ENCODE measurements around the gene SLC25A42.

The SLC25A42 gene

DNA sequence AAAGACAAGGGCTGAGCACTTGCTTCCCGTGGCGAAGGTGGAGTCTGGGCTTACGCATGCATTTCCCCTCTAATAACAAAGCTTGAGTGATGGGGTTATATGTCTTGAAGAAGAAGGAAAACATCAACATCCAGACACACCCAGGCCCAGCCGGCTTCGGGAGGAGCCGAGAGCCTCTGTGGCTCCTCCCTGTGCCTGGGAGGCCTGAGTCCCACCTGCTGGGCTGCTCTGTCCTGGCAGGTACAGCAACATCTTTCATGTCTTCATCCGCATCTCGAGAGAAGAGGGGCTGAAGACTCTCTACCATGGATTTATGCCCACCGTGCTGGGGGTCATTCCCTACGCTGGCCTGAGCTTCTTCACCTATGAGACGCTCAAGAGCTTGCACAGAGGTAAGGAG lies 43.9 kb downstream of the SLC25A42 start:
- Mint-ChIP-seq H3K36me3 (ENCODE audit: low read depth) (peaks cover 11% of the 10 kb centered on the region), H3K4me3 (peak overlapping the region in 1 of 3 experiments; percentile 5), H3K4me1 (peaks cover 28% of the 10 kb centered on the region), H3K9me3 (no peaks in the 10 kb centered on the region), H3K27ac (peak overlapping the region in 1 of 3 experiments; percentile 41), H3K27me3 (ENCODE audit: low read depth) (peaks cover 15% of the 10 kb centered on the region)
- TF ChIP-seq, protein P1, sequence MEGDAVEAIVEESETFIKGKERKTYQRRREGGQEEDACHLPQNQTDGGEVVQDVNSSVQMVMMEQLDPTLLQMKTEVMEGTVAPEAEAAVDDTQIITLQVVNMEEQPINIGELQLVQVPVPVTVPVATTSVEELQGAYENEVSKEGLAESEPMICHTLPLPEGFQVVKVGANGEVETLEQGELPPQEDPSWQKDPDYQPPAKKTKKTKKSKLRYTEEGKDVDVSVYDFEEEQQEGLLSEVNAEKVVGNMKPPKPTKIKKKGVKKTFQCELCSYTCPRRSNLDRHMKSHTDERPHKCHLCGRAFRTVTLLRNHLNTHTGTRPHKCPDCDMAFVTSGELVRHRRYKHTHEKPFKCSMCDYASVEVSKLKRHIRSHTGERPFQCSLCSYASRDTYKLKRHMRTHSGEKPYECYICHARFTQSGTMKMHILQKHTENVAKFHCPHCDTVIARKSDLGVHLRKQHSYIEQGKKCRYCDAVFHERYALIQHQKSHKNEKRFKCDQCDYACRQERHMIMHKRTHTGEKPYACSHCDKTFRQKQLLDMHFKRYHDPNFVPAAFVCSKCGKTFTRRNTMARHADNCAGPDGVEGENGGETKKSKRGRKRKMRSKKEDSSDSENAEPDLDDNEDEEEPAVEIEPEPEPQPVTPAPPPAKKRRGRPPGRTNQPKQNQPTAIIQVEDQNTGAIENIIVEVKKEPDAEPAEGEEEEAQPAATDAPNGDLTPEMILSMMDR (IDR thresholded peaks at IDR 0.05; ENCODE audit: unreplicated experiment in 3 of 3) = no peak

DNA sequence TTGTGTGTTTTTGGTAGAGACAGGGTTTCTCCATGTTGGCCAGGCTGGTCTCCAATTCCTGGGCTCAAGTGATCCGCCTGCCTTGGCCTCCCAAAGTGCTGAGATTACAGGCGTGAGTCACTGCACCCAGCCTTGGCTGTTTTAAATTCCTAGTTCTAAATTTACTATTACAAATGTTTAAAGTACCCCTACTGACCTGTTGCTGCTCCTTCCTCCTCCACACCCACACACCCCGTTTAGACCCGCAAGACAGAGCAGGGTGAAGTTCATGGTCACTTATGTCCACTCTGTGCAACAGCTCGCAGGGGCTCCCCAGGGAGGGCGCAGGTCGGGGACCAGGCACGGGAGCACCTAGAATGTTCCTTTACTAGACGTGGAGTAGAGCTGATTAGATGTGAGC lies 45.8 kb downstream of the SLC25A42 start:
- Mint-ChIP-seq H3K27me3 (ENCODE audit: low read depth) (peaks cover 15% of the 10 kb centered on the region), H3K27ac (no peak overlapping the region), H3K4me1 (peaks cover 37% of the 10 kb centered on the region), H3K36me3 (ENCODE audit: low read depth) (peaks cover 5% of the 10 kb centered on the region), H3K9me3 (no peaks in the 10 kb centered on the region), H3K4me3 (peak overlapping the region; percentile 31 to 54 (median 51))
- TF ChIP-seq, protein P1 (IDR thresholded peaks at IDR 0.05; ENCODE audit: unreplicated experiment in 3 of 3) = no peak

DNA sequence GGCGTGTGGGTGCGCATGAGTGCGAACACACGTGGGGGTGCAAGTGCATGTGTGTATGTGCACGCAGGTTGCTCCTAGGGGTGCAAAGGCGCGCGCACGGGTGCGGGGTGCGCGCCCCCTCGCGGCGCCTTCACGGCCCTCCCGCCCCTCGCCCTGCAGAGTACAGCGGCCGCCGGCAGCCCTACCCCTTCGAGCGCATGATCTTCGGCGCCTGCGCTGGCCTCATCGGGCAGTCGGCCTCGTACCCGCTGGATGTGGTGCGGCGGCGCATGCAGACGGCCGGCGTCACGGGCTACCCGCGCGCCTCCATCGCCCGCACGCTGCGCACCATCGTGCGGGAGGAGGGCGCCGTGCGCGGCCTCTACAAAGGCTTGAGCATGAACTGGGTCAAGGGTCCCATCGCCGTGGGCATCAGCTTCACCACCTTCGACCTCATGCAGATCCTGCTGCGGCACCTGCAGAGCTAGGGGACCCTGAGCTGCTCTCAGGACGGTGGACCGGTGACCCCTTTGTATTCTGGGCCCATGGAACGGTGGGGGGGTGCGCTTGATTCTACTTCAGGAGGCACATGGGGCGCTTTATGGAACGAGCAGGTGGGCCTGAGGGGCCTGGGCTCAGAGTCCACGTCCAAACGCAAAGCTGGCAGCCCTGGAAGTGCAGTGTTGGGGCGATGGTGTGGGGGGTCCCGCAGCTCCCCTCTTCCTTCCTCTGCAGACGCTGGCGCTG lies 46.8 kb downstream of the SLC25A42 start:
- H3K9me3 Mint-ChIP-seq = no peaks in the 10 kb centered on the region
- peaks cover 28% of the 10 kb centered on the region for H3K4me1 Mint-ChIP-seq
- H3K36me3 Mint-ChIP-seq (ENCODE audit: low read depth) = peaks cover 5% of the 10 kb centered on the region
- TF ChIP-seq, protein P1 (IDR thresholded peaks at IDR 0.05; ENCODE audit: unreplicated experiment in 3 of 3) = peak; percentile 35 to 55 (median 40)
- no peak overlapping the region for H3K27ac Mint-ChIP-seq
- no peak overlapping the region for H3K4me3 Mint-ChIP-seq
- peaks cover 15% of the 10 kb centered on the region for H3K27me3 Mint-ChIP-seq (ENCODE audit: low read depth)

DNA sequence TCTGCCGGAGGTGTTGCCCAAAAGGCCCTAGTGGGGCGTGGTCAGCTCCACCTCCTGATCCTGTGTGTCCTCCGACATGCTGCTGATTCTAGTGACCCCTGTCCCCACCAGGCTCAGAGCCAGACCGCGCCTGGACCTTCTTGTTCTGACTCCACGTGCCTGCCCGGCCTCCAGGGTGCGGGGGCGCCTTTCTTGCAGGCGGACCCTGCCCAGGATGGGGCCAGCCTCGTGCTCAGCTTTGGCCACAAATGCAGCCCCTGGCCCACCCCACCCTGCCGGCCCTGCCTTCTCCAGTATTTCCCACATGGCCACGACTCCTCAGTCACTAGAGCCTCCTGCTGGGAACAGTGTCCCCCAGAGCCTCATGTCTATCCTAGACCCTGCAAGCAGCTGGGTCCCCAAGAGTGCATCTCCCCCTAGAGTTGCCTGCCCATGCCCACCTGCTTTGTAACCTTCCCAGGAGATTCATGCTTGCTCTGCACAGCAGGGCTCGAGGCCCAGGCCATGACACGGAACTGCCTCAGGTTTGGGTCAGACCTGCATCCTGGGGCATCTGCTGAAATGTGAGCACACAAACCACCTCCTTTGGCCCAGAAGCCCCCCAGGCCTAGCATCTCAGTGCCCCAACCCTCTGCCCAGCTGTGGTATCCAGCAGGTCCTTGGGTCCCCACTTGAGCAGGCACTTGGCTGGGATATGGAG lies 47.5 kb downstream of the SLC25A42 start:
- Mint-ChIP-seq H3K4me1 (peaks cover 21% of the 10 kb centered on the region), H3K4me3 (peak overlapping the region in 1 of 3 experiments; percentile 6), H3K36me3 (ENCODE audit: low read depth) (peaks cover 5% of the 10 kb centered on the region), H3K9me3 (no peaks in the 10 kb centered on the region), H3K27ac (no peak overlapping the region), H3K27me3 (ENCODE audit: low read depth) (peaks cover 15% of the 10 kb centered on the region)
- TF ChIP-seq, protein P1 (IDR thresholded peaks at IDR 0.05; ENCODE audit: unreplicated experiment in 3 of 3) = no peak

DNA sequence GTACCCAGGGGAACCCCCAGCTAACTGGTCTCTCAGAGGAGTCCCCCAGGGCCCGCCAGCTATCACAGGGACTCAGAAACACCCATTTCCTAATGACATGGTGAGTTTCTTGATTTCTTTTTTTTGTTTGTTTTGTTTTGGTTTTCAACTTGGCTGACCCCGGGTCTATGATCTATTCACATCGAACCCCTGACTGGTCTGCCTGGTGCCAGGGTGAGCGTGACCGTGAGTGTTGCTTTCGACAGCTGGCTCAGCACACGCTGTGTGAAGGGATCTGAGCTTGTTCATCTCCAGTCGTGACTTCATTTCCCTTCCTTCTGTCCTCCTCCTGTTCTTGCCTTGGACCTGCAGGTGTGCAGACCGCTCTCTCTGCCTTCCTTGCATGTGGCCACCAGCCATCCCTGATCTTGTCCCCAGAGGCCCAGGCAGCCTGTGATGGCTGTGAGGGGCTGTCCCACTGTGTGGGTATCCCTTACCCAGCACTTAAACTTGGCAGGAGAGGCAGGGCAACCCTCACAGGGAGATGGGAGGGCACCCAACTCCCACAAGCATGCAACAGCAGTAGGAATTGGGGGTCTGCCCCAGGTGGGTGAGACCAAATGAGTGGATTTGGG lies 48.3 kb downstream of the SLC25A42 start:
- H3K27ac Mint-ChIP-seq = peak overlapping the region in 1 of 3 experiments; percentile 45
- peaks cover 15% of the 10 kb centered on the region for H3K27me3 Mint-ChIP-seq (ENCODE audit: low read depth)
- TF ChIP-seq, protein P1 (IDR thresholded peaks at IDR 0.05; ENCODE audit: unreplicated experiment in 3 of 3) = no peak
- H3K9me3 Mint-ChIP-seq = no peaks in the 10 kb centered on the region
- H3K36me3 Mint-ChIP-seq (ENCODE audit: low read depth) = peaks cover 6% of the 10 kb centered on the region
- peaks cover 20% of the 10 kb centered on the region for H3K4me1 Mint-ChIP-seq
- no peak overlapping the region for H3K4me3 Mint-ChIP-seq

Data from nephron (organoid).